ENCODE measurements around the gene ATG7.

- TF ChIP-seq CTCF (IDR thresholded peaks at IDR 0.05; ENCODE audit: insufficient read depth, low read length): no peak
- no peak for TF ChIP-seq REST (IDR thresholded peaks at IDR 0.05; ENCODE audit: insufficient replicate concordance, low read depth)
- TF ChIP-seq POLR2AphosphoS5 (IDR thresholded peaks at IDR 0.05; ENCODE audit: low read depth): no peak
- no peak for TF ChIP-seq SPI1 (IDR thresholded peaks at IDR 0.05; ENCODE audit: borderline replicate concordance, low read depth)
- no peak for TF ChIP-seq GABPA (IDR thresholded peaks at IDR 0.05; ENCODE audit: low read depth)
Measured at GRCh38 chr3:11591002-11591355, 318.8 kb downstream of the ATG7 start.

All from HL-60 (cell line).